ENCODE results near the gene TMEM184B. TPM values are rescaled to one million over a fixed set of nuclear protein-coding genes. Genes with fewer than 3 reads are reported as not detected.

Gene TMEM184B
- polyA plus RNA-seq, 1 experiment: 36.8 TPM

DNA sequence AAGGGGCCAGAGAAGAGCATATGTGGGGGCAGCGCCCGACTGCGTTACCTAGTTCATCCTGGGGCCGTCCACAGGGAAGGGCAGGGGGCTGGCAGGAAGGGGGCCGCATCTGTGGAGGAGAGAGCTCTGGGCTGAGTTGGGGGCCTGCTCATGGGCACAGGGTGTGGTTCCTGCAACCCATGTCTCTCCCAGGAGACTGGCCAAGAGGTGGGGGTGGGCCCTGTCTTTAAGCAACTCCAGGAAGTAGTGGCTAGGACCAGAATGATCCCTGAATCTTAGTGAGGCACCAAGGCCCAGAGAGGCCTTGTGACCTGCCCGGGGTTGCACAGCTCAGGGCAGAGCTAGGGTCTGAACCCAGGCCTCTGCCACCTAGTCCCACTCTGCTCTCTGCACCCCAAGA, 22.5 kb upstream of the TMEM184B start:
- Histone ChIP-seq H3K4me3 (ENCODE audit: low read depth, low read length) (no peak overlapping the region), H3K27ac (ENCODE audit: low read depth, low read length) (no peak overlapping the region), H3K27me3 (ENCODE audit: control insufficient read depth, insufficient read depth, low read length) (no peaks in the 10 kb centered on the region), H3K9me3 (ENCODE audit: control insufficient read depth, insufficient read depth, low read length) (no peaks in the 10 kb centered on the region; the same call in 1 of the 2 replicates)
- DNase-seq (ENCODE audit: low read depth, low spot score): no peak
- CTCF ChIA-PET: no interaction called here
- POLR2A ChIA-PET: interaction anchor here (0.7 kb wide), 1 partner anchor 12 kb away, joined by 3 read pairs; no protein-coding TSS in a partner anchor
- TF ChIP-seq, protein P1, sequence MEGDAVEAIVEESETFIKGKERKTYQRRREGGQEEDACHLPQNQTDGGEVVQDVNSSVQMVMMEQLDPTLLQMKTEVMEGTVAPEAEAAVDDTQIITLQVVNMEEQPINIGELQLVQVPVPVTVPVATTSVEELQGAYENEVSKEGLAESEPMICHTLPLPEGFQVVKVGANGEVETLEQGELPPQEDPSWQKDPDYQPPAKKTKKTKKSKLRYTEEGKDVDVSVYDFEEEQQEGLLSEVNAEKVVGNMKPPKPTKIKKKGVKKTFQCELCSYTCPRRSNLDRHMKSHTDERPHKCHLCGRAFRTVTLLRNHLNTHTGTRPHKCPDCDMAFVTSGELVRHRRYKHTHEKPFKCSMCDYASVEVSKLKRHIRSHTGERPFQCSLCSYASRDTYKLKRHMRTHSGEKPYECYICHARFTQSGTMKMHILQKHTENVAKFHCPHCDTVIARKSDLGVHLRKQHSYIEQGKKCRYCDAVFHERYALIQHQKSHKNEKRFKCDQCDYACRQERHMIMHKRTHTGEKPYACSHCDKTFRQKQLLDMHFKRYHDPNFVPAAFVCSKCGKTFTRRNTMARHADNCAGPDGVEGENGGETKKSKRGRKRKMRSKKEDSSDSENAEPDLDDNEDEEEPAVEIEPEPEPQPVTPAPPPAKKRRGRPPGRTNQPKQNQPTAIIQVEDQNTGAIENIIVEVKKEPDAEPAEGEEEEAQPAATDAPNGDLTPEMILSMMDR (IDR thresholded peaks at IDR 0.05; ENCODE audit: low read depth, low read length): no peak

DNA sequence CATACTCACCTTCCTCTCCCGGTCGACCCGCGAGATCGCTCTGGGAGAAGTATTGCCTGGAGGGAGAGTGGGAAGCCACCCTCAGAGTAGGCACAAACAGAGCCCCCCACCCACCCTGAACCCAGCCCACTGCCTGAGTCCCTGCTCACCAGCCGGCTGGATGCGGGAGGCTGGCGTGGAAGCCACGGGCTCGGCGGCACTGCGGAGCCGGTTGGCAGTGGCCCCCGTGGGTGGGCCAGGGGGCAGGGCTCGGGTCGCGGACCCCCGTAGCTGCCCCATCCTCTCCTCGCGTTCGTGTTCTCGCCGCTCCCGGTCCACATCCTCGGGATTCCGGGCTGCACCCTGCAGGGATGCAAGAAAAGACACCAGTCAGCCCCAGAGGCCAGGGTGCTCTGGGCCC, 21.4 kb upstream of the TMEM184B start:
- ChIA-PET POLR2A (no interaction called here), CTCF (no interaction called here)
- TF ChIP-seq, protein P1 (IDR thresholded peaks at IDR 0.05; ENCODE audit: low read depth, low read length): no peak

DNA sequence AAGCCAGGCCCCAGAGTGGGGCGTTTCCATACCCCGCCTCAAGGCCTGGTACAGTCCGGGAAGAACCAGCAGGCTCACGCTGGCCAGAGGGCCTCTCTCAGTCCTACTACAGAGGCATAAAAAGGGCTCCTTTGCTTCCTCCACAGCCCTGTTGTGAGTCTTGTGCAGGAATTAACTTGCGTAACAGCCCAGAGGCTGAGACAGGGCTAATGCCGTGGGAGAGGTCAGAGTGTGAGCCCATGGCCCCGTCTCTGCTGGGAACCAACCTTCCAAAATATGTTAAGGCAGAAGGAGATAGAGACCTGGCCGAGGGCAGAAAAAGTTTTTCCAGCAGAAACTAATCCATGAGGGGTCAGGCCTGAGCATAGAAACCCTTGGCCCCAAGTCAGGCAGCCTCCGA, 19.9 kb upstream of the TMEM184B start:
- Histone ChIP-seq H3K4me3 (ENCODE audit: low read depth, low read length) (no peak overlapping the region), H3K9me3 (ENCODE audit: control insufficient read depth, insufficient read depth, low read length) (no peaks in the 10 kb centered on the region; the same call in 1 of the 2 replicates), H3K27ac (ENCODE audit: low read depth, low read length) (peak overlapping the region; percentile 21), H3K27me3 (ENCODE audit: control insufficient read depth, insufficient read depth, low read length) (no peaks in the 10 kb centered on the region)
- TF ChIP-seq, protein P1 (IDR thresholded peaks at IDR 0.05; ENCODE audit: low read depth, low read length): no peak
- no peak for DNase-seq (ENCODE audit: low read depth, low spot score)
- POLR2A ChIA-PET: no interaction called here
- CTCF ChIA-PET: no interaction called here

More for the DNA sequence above, 21.4 kb upstream of the TMEM184B start:
- H3K4me3 ChIP-seq (ENCODE audit: low read depth, low read length): no peak overlapping the region
- H3K27me3 ChIP-seq (ENCODE audit: control insufficient read depth, insufficient read depth, low read length): no peaks in the 10 kb centered on the region
- no peak overlapping the region for H3K27ac ChIP-seq (ENCODE audit: low read depth, low read length)
- H3K9me3 ChIP-seq (ENCODE audit: control insufficient read depth, insufficient read depth, low read length): no peaks in the 10 kb centered on the region; the same call in 1 of the 2 replicates
- no peak for DNase-seq (ENCODE audit: low read depth, low spot score)

DNA sequence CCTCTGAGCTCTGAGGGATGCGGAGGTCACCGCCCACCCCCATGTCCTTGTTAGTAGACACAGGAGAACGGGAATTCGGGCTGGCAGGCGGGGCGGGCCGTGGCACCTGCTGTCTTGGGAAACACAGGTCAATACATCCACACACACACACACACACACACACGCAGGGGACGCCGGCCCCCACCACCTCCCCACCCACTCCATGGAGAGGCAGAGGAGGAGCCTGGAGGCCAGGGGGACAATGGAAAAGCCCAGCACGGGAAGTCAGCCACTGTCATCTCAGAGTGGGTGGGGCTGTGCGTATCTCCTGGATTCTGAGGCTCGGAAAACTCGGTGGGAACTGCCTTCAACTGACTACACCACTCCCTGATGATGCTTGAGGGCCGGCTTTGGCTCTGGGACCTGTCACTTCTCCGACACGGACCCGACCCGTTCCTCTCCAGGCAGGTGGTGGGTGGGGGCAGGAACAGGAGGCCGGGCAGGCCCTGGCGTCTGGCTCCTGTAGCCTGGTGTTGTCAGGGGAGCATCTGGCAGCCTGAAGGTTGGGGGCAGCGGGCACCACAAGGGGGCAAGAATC, 18.5 kb upstream of the TMEM184B start:
- CTCF ChIA-PET: interaction anchor here (0.7 kb wide), 1 partner anchor 224 kb away, joined by 3 read pairs; no protein-coding TSS in a partner anchor
- Histone ChIP-seq H3K27ac (ENCODE audit: low read depth, low read length) (no peak overlapping the region), H3K9me3 (ENCODE audit: control insufficient read depth, insufficient read depth, low read length) (no peaks in the 10 kb centered on the region), H3K27me3 (ENCODE audit: control insufficient read depth, insufficient read depth, low read length) (no peaks in the 10 kb centered on the region), H3K4me3 (ENCODE audit: low read depth, low read length) (no peak overlapping the region)
- no peak for DNase-seq (ENCODE audit: low read depth, low spot score)
- POLR2A ChIA-PET: no interaction called here
- TF ChIP-seq, protein P1 (IDR thresholded peaks at IDR 0.05; ENCODE audit: low read depth, low read length): no peak

DNA sequence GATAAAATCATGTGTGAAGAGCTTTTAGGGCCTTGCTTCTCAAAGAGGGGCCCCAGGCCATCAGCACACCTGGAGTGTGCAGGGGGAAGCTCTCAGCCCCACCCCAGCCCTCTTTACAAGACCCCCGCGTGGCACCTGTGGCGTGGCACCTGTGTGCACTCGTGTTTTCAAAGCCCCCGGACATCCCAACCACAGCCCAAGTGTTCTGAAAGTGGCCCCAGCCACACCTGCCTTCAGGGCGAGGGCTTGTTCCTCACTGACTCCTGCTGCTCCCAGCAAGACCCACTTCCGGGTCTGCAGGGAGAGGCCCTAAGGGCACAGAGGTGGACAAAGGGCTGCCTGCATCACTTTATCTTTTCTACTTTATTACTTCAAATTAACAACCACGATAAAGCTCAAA, 17.5 kb upstream of the TMEM184B start:
- no peak overlapping the region for H3K4me3 ChIP-seq (ENCODE audit: low read depth, low read length)
- TF ChIP-seq, protein P1 (IDR thresholded peaks at IDR 0.05; ENCODE audit: low read depth, low read length): no peak
- ChIA-PET CTCF (no interaction called here), POLR2A (interaction anchor here (0.6 kb wide), 1 partner anchor 173 kb away, joined by 3 read pairs; no protein-coding TSS in a partner anchor)
- H3K27ac ChIP-seq (ENCODE audit: low read depth, low read length): no peak overlapping the region
- no peaks in the 10 kb centered on the region for H3K9me3 ChIP-seq (ENCODE audit: control insufficient read depth, insufficient read depth, low read length)
- DNase-seq (ENCODE audit: low read depth, low spot score): no peak
- H3K27me3 ChIP-seq (ENCODE audit: control insufficient read depth, insufficient read depth, low read length): no peaks in the 10 kb centered on the region
